NK-92 (cell line): ENCODE measurements around the gene NCAPG2.
"Not testable (repeated sequence)": the region's sequence is repeated elsewhere in the genome, so short reads cannot be mapped to it uniquely, and the experiment has no call there.

ENCODE experiments used
- DNase-seq: peaks from one replicate; lab custom pipeline; 2025; ENCODE audit not compliant: unreplicated experiment; lab: John Stamatoyannopoulos, UW

NCAPG2 gene

GRCh38 chr7:158676171-158676840 is 28.3 kb downstream of the NCAPG2 start:
- no peak for DNase-seq

GRCh38 chr7:158672975-158673374 is 31.6 kb downstream of the NCAPG2 start:
- no peak for DNase-seq

DNA sequence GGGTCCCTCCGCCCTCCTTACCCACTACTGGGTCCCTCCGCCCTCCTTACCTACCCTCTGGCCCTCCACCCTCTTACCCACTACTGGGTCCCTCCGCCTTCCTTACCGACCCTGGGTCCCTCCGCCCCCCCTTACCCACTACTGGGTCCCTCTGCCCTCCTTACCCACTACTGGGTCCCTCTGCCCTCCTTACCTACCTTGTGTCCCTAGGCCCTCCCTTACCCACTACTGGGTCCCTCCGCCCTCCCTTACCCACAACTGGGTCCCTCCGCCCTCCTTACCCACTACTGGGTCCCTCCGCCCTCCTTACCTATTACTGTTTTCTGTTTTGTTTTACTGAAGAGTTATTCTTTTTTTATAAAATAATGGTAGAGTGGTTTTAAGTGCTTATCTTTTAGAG is 36.5 kb downstream of the NCAPG2 start:
- not testable (repeated sequence) for DNase-seq

GRCh38 chr7:158666966-158667678 is 37.5 kb downstream of the NCAPG2 start:
- not testable (repeated sequence) for DNase-seq

- no peak for DNase-seq
These were observed 38.2 kb downstream of the NCAPG2 start for GRCh38 chr7:158666401-158666800.

GRCh38 chr7:158664406-158664805 is 40.2 kb downstream of the NCAPG2 start:
- no peak for DNase-seq

DNA sequence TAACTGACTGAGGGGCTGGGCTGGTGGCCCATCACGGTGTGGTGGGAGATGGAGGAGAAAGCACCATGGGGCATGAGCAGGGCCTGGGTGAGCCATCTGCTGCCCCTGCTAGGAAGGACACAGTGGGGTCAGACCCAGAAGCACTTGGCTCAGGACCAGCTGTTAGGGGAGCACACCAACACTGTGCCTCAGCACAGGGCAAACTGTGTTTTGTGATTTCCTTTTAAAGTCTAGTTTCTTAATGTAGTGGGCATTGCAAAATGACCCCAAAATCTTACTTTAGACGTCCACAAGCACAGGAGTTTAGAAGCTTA is 41.2 kb downstream of the NCAPG2 start:
- DNase-seq = no peak

DNA sequence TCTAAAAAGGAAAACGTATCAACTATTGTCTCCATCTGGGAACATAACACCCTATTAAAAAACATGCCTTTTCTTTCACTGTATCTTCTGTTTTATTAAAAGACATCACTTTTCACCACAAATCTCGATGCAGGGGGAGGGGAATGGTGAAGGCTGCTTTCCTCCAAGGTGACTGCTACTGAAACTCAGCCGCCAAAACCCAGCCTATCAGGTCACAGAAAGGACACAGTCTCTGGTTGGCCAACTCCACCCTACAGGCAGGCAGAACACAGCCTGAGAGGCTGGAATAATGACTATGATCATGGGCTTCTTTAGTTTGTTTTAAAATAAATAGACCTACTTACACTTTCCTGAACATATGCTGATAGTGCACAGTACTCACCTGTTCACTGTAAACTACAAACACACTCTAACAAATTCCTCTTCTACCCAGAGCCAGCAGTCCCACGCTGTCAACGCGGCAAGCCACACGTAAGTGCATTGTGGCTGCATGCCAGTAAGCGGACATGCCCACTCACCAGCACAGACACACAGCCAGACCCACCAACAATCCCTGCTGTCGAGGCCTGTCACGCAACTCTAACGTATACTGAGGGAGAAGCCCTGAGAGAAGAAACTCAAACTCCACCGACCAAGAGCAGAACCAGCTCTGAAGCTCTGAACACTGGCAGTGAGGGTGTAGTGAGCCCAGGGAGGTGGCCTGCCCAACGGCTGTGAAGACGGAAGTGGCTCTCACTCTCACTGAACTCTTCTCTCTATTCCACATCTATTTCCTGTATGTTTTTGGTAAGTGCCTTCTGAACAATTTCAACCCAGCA is 41.8 kb downstream of the NCAPG2 start:
- no peak for DNase-seq

- no peak for DNase-seq
These were observed 46.1 kb downstream of the NCAPG2 start for GRCh38 chr7:158658475-158658874.

GRCh38 chr7:158657189-158657746 is 47.3 kb downstream of the NCAPG2 start:
- no peak for DNase-seq

DNA sequence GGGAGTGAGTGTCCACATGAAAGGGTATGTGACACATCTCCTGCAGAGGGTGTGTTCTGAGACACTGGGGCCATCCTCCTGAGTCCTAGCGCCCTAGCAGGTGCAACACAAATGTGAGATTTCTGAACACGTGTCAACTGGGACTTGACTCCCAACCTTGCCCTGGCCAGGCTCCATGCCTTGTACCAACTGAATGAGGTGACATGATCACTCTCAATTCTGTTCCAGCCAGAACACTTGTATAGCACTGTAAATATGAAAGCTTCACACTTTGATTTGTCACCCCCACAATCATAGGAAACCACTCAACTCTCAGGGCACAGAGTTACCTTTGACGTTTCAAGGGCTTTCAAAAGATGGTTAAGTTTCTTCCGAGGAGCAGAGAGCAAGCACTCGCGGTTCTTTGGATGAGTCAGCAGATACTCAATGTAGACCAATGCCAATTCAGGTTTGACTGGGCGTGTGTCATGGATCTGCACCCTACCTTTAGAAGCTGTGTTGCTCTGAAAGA is 48.6 kb downstream of the NCAPG2 start:
- no peak for DNase-seq

GRCh38 chr7:158655507-158655906 is 49.1 kb downstream of the NCAPG2 start:
- DNase-seq = no peak

- DNase-seq = no peak
These were observed 52.5 kb downstream of the NCAPG2 start for GRCh38 chr7:158651968-158652565.

GRCh38 chr7:158650821-158651225 is 53.8 kb downstream of the NCAPG2 start:
- no peak for DNase-seq

DNA sequence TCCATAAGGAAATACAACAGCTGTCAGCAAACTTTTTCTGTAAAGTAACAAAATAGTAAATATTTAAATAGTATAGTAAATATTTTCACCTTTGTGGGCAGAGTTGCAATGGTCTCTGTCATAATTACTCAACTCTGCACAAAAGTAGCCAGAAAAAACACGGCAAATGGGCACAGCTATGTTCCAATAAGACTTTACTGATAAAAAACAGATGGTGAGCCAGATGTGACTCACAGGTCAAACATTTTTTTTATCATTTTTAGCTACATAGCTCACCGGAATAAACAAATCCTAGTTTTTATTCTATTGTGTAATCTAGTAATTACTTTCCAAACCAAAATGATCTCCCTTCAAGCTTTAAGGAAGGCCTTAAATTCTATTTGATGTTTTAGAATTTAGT is 55.3 kb downstream of the NCAPG2 start:
- DNase-seq = no peak

GRCh38 chr7:158648787-158649186 is 55.8 kb downstream of the NCAPG2 start:
- no peak for DNase-seq

DNA sequence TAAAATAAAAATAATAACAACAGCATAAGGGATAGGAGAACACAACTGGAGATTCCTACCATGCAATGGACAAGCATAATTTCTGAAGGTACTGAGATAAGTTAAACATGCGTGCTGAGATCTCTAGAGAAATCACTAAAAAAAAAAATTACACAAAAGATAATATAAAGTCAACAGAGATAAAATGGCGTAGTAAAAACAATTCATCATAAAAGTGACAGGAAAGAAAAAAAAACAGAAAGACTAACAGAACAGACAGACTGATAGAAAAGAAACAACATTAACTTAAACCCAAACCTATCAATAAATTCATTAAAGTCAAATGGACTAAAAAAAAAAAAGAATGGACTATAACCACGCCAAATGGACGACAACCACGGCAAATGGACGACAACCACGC is 56.4 kb downstream of the NCAPG2 start:
- no peak for DNase-seq

DNA sequence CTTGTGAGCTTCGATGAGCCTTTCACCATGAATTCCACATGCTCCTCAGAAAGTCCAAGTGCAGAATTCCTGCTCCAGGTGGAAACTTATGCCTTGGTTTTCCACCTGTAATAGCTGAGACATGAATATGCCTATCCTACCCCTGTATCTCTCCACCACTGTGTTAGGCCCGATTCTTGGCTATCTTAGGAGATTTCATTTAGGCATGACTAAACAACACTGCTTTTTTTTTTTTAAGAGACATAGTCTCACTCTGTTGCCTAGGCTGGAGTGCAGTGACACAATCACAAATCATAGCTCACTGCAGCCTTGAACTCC is 57.2 kb downstream of the NCAPG2 start:
- no peak for DNase-seq

GRCh38 chr7:158646766-158647474 is 57.7 kb downstream of the NCAPG2 start:
- no peak for DNase-seq

GRCh38 chr7:158645842-158646241 is 58.8 kb downstream of the NCAPG2 start:
- DNase-seq = no peak

DNA sequence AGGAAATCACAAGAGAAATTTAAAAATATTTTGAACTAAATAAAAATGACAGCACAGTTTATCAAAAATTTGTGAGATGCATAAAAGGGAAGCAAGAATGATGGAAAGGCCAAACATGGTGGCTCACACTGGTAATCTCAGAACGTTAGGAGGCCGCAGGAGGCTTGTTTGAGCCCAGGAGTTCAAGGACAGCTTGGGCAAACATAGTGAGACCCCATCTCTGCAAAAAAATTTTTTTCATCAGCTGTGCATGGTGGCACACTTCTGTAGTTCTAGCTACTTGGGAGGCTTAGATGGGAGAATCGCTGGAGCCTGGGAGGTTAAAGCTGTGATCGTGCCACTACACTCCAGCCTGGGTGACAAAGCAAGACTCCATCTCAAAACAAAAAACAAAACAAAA is 62.5 kb downstream of the NCAPG2 start:
- no peak for DNase-seq
